Activated naive CD8-positive, alpha-beta T cell treated with anti-CD3 and anti-CD28 coated beads, Interleukin-2, amount 50 U/mL, for 24 hours (primary cell): ENCODE results near the gene TTLL5.

Source experiments
- ATAC-seq: fragments of 150-1000 bp; cut with Tn5 transposase; one replicate; pipeline ENCODE4 v1.10.0; 2021
- DNase-seq: peaks from one replicate; pipeline ENCODE4 v3.0.0; 2021
- H3K27ac Mint-ChIP-seq: one replicate; pipeline ENCODE4 v1.8.0; 2021; ENCODE audit warnings: mild to moderate bottlenecking, mixed read lengths
- H3K27me3 Mint-ChIP-seq: one replicate; pipeline ENCODE4 v1.8.0; 2021; ENCODE audit warnings: mixed read lengths
- H3K36me3 Mint-ChIP-seq: one replicate; pipeline ENCODE4 v1.8.0; 2021; ENCODE audit warnings: low read depth, mixed read lengths
- H3K4me1 Mint-ChIP-seq: one replicate; pipeline ENCODE4 v1.8.0; 2021; ENCODE audit warnings: mixed read lengths
- H3K4me3 Mint-ChIP-seq: one replicate; pipeline ENCODE4 v1.8.0; 2021; ENCODE audit warnings: mild to moderate bottlenecking, moderate library complexity, mixed read lengths
- H3K9me3 Mint-ChIP-seq: one replicate; pipeline ENCODE4 v1.8.0; 2021; ENCODE audit warnings: mixed read lengths

TTLL5 gene

GRCh38 chr14:75643985-75644384, 17.1 kb upstream of the TTLL5 start:
- no peaks in the 10 kb centered on the region for H3K27me3 Mint-ChIP-seq
- H3K4me3 Mint-ChIP-seq, result no peak overlapping the region
- H3K4me1 Mint-ChIP-seq, result no peaks in the 10 kb centered on the region
- no peak for ATAC-seq
- no peak overlapping the region for H3K27ac Mint-ChIP-seq
- H3K9me3 Mint-ChIP-seq, result no peaks in the 10 kb centered on the region
- no peak for DNase-seq
- peaks cover 2% of the 10 kb centered on the region for H3K36me3 Mint-ChIP-seq

- no peak overlapping the region for H3K27ac Mint-ChIP-seq
- no peaks in the 10 kb centered on the region for H3K4me1 Mint-ChIP-seq
- no peaks in the 10 kb centered on the region for H3K27me3 Mint-ChIP-seq
- H3K36me3 Mint-ChIP-seq, result peaks cover 10% of the 10 kb centered on the region
- H3K9me3 Mint-ChIP-seq, result no peaks in the 10 kb centered on the region
- H3K4me3 Mint-ChIP-seq, result no peak overlapping the region
- no peak for DNase-seq
- no peak for ATAC-seq
Observed at GRCh38 chr14:75645056-75645455, 16.0 kb upstream of the TTLL5 start.

GRCh38 chr14:75646762-75647161, 14.3 kb upstream of the TTLL5 start:
- no peak for DNase-seq
- H3K27me3 Mint-ChIP-seq, result no peaks in the 10 kb centered on the region
- H3K4me1 Mint-ChIP-seq, result no peaks in the 10 kb centered on the region
- no peak for ATAC-seq
- H3K4me3 Mint-ChIP-seq, result no peak overlapping the region
- H3K9me3 Mint-ChIP-seq, result no peaks in the 10 kb centered on the region
- peaks cover 25% of the 10 kb centered on the region for H3K36me3 Mint-ChIP-seq
- H3K27ac Mint-ChIP-seq, result no peak overlapping the region

GRCh38 chr14:75647640-75648039, 13.4 kb upstream of the TTLL5 start:
- Mint-ChIP-seq H3K27ac (no peak overlapping the region), H3K4me3 (no peak overlapping the region), H3K4me1 (no peaks in the 10 kb centered on the region), H3K27me3 (no peaks in the 10 kb centered on the region), H3K9me3 (no peaks in the 10 kb centered on the region), H3K36me3 (peaks cover 32% of the 10 kb centered on the region)
- DNase-seq, result no peak
- ATAC-seq, result no peak

GRCh38 chr14:75648066-75648838, 12.8 kb upstream of the TTLL5 start:
- no peak for ATAC-seq
- Mint-ChIP-seq H3K9me3 (no peaks in the 10 kb centered on the region), H3K4me3 (no peak overlapping the region), H3K4me1 (no peaks in the 10 kb centered on the region), H3K27me3 (no peaks in the 10 kb centered on the region), H3K27ac (no peak overlapping the region), H3K36me3 (peaks cover 36% of the 10 kb centered on the region)
- no peak for DNase-seq

GRCh38 chr14:75649337-75649736, 11.7 kb upstream of the TTLL5 start:
- no peak for DNase-seq
- Mint-ChIP-seq H3K27ac (no peak overlapping the region), H3K4me1 (peaks cover 3% of the 10 kb centered on the region), H3K36me3 (peaks cover 45% of the 10 kb centered on the region), H3K4me3 (no peak overlapping the region), H3K27me3 (no peaks in the 10 kb centered on the region), H3K9me3 (no peaks in the 10 kb centered on the region)
- ATAC-seq, result no peak

- no peak overlapping the region for H3K4me3 Mint-ChIP-seq
- no peaks in the 10 kb centered on the region for H3K27me3 Mint-ChIP-seq
- peaks cover 3% of the 10 kb centered on the region for H3K4me1 Mint-ChIP-seq
- no peak overlapping the region for H3K27ac Mint-ChIP-seq
- peaks cover 45% of the 10 kb centered on the region for H3K36me3 Mint-ChIP-seq
- ATAC-seq (no peak), DNase-seq (no peak)
- no peaks in the 10 kb centered on the region for H3K9me3 Mint-ChIP-seq
Observed at GRCh38 chr14:75649773-75650172, 11.3 kb upstream of the TTLL5 start.

GRCh38 chr14:75650253-75651058, 10.6 kb upstream of the TTLL5 start:
- DNase-seq, result no peak
- H3K27me3 Mint-ChIP-seq, result no peaks in the 10 kb centered on the region
- H3K4me3 Mint-ChIP-seq, result no peak overlapping the region
- ATAC-seq, result no peak
- H3K4me1 Mint-ChIP-seq, result peaks cover 3% of the 10 kb centered on the region
- H3K36me3 Mint-ChIP-seq, result peaks cover 45% of the 10 kb centered on the region
- no peaks in the 10 kb centered on the region for H3K9me3 Mint-ChIP-seq
- no peak overlapping the region for H3K27ac Mint-ChIP-seq

GRCh38 chr14:75653563-75653962, 7.5 kb upstream of the TTLL5 start:
- Mint-ChIP-seq H3K27ac (no peak overlapping the region), H3K27me3 (no peaks in the 10 kb centered on the region), H3K9me3 (no peaks in the 10 kb centered on the region), H3K4me1 (peaks cover 3% of the 10 kb centered on the region), H3K4me3 (no peak overlapping the region), H3K36me3 (peaks cover 43% of the 10 kb centered on the region)
- ATAC-seq, result no peak
- no peak for DNase-seq

- no peaks in the 10 kb centered on the region for H3K27me3 Mint-ChIP-seq
- peak; percentile 90 for ATAC-seq
- no peaks in the 10 kb centered on the region for H3K9me3 Mint-ChIP-seq
- no peak overlapping the region for H3K27ac Mint-ChIP-seq
- no peak overlapping the region for H3K4me3 Mint-ChIP-seq
- peaks cover 41% of the 10 kb centered on the region for H3K36me3 Mint-ChIP-seq
- DNase-seq, result peak; percentile 85
- peaks cover 3% of the 10 kb centered on the region for H3K4me1 Mint-ChIP-seq
Observed at GRCh38 chr14:75654127-75654732, 6.8 kb upstream of the TTLL5 start.

- Mint-ChIP-seq H3K36me3 (peaks cover 33% of the 10 kb centered on the region), H3K4me3 (no peak overlapping the region)
Observed at GRCh38 chr14:75655235-75655634, 5.8 kb upstream of the TTLL5 start.

GRCh38 chr14:75657331-75657730, 3.7 kb upstream of the TTLL5 start:
- peaks cover 25% of the 10 kb centered on the region for H3K4me1 Mint-ChIP-seq
- ATAC-seq, result no peak
- no peak for DNase-seq
- H3K36me3 Mint-ChIP-seq, result peaks cover 15% of the 10 kb centered on the region
- H3K27me3 Mint-ChIP-seq, result peaks cover 3% of the 10 kb centered on the region
- H3K9me3 Mint-ChIP-seq, result no peaks in the 10 kb centered on the region
- no peak overlapping the region for H3K27ac Mint-ChIP-seq
- H3K4me3 Mint-ChIP-seq, result no peak overlapping the region

More at GRCh38 chr14:75655235-75655634, 5.8 kb upstream of the TTLL5 start:
- no peak for ATAC-seq
- Mint-ChIP-seq H3K27ac (no peak overlapping the region), H3K9me3 (no peaks in the 10 kb centered on the region), H3K4me1 (peaks cover 11% of the 10 kb centered on the region), H3K27me3 (no peaks in the 10 kb centered on the region)
- DNase-seq, result no peak

- H3K9me3 Mint-ChIP-seq, result no peaks in the 10 kb centered on the region
- peaks cover 3% of the 10 kb centered on the region for H3K27me3 Mint-ChIP-seq
- peaks cover 30% of the 10 kb centered on the region for H3K4me1 Mint-ChIP-seq
- H3K27ac Mint-ChIP-seq, result no peak overlapping the region
- ATAC-seq (no peak), DNase-seq (no peak)
- H3K4me3 Mint-ChIP-seq, result no peak overlapping the region
- H3K36me3 Mint-ChIP-seq, result peaks cover 3% of the 10 kb centered on the region
Observed at GRCh38 chr14:75658957-75659356, 2.1 kb upstream of the TTLL5 start.

- Mint-ChIP-seq H3K27me3 (peaks cover 3% of the 10 kb centered on the region), H3K4me1 (peaks cover 29% of the 10 kb centered on the region)
Observed at GRCh38 chr14:75660238-75660629, 812 bp upstream of the TTLL5 start.

GRCh38 chr14:75661499-75661814, 411 bp downstream of the TTLL5 start:
- ATAC-seq, result no peak
- Mint-ChIP-seq H3K27ac (peak overlapping the region; percentile 91), H3K27me3 (peaks cover 3% of the 10 kb centered on the region), H3K4me3 (peak overlapping the region; percentile 94), H3K36me3 (peaks cover 7% of the 10 kb centered on the region), H3K9me3 (no peaks in the 10 kb centered on the region), H3K4me1 (peaks cover 29% of the 10 kb centered on the region)
- DNase-seq, result no peak

More at GRCh38 chr14:75660238-75660629, 812 bp upstream of the TTLL5 start:
- Mint-ChIP-seq H3K4me3 (peak overlapping the region; percentile 94), H3K9me3 (no peaks in the 10 kb centered on the region), H3K27ac (peak overlapping the region; percentile 91), H3K36me3 (peaks cover 7% of the 10 kb centered on the region)
- DNase-seq, result no peak
- no peak for ATAC-seq
